ENCODE data around the gene SAPCD1.
A peak's percentile ranks its signal among the peaks of the same experiment; 100 is the strongest.

The SAPCD1 gene

DNA sequence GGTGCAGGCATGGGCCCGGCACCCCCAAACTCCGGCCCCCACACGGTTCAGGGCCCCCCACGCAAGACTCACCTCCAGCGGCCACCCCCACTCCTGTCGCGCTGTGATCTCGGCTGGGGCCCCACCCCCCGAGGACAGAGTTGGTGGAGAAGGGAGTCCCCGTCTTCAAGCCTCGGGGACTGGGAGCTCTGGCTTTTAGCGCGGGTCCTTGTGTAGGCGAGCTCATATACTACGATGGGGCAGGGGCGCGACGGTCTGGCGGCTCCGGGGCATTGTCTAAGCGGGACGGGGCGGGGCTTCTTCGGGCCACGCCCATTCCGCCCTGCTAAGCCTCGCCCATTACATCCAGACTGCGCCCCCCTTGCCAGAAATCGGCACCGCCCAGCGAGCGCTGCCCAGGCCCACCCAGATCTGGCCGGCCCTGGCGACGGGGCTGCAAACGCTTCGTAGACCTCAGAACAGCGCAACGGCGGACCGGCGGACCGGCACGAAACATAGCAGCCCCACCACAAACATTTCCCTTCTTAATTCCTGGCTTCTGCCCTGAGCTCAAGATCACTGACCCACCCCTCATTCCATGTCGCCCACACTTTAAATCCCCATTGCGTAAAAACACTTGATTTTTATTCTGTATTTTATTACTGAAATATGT lies 32.4 kb upstream of the SAPCD1 start:
- no peak for DNase-seq

DNA sequence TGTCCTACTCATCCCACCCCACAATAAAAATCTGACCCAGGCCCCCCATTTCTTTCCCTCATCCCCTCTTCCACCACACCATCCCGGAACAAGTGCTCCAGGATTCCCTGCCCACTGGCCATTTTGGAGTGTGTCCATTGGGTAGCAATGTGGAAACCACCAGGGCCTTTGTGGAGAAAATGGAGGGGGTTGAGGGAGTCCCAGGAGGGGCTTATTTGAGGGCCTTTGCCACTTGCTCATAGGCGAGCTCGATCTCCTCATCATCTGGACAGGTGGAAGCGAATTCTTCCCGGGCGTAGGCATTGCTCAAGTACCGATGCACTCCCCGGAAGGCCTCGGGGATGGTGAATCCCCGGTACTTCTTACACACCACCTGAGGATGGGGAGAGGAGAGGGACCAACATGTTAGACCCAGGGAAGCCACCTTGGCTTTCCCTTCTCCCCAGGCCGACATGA lies 31.8 kb upstream of the SAPCD1 start:
- no peak for DNase-seq

DNA sequence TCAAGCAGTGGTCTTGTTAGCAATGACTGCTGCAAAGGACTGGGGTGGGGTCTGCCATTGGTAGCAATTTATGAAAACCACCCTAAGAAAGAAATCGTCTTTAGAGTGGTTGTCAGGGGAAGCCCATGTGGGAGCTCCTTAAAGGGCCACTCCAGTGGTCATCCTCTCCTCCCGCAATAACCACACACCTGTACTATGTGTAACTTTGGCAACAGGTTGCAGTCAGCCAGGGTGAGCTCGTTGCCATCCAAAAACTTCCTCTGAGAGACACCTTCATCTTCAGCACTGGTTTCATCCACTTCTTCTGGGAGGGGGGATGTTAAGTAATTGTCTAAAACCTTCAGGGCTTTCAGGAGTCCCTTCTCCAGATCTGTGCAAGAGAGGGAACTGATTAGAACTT lies 30.4 kb upstream of the SAPCD1 start:
- no peak for DNase-seq

DNA sequence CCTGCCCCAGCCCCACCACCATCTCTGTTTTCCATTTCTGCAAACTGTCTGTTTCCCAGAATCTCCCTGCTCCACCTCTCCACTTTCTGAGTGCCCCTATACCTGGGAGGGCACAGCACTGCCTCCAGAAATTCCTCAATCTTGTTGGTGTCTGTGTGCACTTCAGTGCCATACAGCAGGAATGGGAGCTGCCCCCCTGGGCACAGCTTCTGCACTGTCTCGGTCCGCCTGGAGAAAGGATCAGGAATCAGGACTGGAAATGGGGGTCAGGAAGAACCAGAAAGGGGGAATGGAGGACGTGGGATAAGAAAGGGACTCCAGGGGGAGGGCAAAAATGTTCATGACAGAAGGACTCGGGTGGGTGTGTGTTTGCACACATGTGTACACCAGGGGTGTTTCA lies 28.7 kb upstream of the SAPCD1 start:
- no peak for DNase-seq

DNA sequence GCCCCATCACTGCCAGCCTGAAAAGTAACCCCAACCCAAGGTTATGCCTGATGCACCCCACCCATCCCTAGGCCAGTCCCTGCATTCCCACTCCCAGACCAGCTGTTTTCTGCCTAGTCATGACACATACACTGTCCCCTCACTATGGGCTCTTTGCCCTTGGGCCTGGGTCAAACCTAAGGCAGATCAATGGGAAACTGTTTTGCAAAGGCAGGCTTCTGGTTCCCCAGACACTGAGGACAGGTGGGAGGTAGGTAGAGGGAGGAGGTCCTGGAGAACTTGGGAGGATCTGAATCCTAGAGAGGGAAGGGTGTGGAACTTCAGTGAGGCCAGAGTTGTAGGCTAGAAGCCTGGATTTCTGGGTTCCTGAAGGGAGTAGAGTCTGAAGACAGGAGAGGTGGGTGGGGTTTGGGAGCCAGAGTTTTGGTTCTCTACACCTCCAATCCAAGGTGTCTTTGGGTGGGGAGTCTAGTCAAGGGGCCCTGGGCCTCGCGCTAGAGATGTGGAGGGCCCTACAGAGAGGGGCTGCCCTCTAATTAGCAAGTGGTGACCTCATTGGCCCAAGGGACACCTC lies 28.1 kb upstream of the SAPCD1 start:
- DNase-seq = no peak

DNA sequence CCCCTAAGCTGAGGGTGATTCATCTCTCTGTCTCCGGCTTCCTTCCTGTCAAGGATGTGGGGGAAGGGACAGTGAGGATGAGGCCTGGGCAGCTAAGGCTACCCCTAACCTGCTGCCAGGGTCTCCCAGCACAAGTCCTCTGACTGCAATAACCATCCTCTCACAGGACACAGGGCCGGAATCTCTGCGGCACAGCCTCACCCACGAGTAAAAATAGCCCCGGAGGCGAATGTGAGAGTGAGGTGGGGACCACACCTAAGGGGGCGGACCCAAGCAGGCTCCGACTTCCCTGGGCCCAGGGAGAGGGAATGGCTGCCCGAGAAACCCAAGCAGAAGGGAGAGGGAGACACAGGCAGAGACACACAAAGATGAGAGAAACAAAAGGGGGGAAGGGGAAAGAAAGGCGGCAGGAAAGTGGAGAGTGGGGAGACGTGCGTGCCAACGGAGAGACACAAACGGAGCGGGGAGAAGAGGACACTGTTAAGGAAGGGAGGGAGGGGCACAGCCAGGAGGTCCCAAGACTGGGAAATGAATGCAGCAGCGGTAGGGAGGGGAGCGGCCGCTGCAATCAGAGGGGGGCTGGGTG lies 27.5 kb upstream of the SAPCD1 start:
- DNase-seq = no peak

DNA sequence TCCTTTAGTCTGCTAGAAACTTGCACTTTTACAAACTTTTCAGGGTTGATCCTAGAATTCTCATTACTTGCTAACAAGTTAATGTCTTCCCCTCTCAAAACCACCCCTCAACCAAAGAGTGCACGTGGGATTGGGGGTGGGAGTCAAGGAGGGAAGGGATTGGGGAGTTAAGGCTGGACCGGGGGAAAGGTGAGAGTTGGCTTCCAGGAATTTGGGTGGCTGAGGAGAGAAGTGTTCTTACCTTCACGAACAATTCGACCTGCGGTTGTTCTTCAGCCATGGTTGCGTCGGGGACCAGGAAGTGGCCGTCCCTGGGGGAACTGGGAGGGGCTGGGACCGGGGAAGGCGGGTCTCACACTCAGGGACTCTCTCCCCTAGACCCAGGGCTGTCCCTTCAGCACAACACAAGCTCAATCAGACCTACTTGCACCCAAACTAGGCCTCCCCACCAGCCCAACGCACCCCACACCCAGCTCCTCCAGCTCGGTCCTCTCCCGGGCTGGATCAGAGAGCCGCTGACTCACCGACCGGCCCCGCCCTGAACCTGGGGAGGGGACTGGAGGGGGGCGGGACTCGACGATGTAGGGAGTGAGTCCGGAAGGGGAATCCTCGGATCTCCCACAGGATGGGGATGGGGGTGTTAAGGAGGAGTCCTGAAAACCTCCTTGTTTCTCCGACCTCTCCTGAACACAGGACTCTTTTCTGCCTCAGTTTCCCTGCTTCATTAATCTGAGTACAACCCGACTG lies 26.3 kb upstream of the SAPCD1 start, which contains the start of gene CLIC1:
Gene CLIC1, minus strand, starts transcription at position 510 of the 747 bp plus-strand sequence. Its CDS starts 230 bp downstream, at position 280.
- no peak for DNase-seq

DNA sequence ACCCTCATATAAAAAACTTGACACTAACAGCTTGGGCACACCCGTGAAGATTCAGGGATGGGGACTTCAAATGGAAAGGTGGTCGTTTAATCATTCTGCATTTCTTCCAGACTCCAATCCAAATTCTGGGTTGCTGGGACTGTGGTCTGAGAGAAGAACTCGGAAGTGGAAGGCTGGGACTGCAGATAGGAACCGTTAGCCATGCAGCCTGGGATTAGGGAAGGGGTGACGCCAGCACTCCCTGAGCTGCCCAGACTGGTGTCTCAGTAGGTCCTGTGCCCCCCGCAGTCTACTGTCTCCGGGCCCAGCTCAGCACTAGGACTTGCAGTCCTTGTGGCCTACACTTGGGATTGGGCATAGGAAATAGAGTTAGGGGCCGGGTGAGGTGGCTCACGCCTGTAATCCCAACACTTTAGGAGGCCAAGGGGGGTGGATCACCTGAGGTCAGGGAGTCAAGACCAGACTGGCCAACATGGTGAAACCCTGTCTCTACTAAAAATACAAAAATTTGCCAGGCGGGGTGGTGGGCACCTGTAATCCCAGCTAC lies 25.6 kb upstream of the SAPCD1 start:
- no peak for DNase-seq

DNA sequence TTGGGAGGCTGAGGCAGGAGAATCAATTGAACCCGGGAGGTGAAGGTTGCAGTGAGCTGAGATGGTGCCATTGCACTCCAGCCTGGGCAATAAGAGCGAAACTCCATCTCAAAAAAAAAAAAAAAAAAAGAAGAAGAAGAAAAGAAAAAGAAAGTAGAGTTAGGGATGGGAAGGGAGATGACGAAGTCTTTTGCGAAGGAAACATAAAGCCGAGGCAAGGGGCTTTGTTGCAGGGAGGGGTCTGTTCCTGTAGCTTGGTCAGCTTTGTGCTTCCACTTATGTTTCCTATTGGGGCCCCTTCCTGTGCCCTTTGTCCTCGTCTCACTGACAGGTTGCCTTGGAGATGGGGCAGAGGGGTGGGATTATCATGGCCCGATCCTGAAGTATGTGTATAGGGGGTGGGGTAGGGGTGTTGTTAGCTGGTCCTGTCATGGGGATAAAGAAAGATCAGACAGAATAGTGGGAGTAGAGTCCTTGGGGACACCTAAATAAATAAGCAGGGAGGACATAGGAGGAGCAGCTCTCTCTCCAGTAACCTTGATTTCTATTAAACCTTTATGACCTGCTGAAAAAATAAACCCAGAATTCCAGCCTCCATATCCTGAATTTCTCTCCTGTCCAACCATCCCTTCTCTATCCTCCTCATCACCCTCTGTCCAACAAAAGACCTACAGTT lies 25.0 kb upstream of the SAPCD1 start:
- DNase-seq = peak; percentile 7

DNA sequence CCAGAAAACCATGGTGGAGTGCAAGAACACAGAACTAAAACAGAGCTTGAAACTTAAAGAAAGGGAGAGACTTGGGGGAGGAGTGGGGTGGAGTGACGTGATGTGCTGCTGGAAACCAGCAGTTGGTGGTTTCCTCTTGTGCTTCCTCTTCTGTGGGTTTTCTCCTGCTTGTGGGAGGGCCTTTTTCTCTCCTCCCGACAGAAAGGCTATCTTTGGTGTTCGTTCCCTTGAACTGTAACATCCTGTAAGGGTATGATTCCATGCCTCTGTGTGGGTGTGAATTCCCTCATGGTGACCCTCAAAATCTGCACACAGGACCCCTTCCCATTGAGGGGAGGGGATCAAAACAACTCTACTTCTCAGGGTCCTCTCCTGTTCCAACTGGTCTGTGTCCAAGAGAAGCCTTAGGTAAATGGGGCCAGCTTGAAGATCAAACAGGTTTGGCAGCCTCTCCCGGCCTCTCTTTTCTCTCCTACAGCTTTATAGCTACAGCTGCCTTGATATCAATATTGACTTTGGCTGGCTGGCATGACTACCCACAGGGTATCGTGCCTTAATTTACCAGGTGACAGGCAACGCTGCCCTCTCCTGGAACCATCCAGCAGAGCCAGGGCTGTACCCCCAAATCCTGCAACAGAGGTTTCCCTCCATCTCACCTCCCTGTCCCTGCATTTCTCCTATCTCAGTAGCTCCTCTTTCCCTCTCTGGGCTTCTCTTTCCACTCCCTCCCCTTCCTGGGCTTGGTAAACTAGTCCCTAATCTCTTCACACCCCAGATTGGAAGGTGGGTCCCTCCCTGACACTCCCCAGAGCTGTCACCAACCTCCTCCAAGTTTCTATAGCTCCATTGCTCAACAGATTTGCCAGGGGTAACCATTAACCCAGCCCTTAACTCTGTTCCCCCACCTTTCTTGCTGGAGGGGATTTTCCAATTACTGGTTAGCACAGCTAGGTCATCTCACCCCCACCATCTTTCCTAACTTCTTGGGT lies 24.2 kb upstream of the SAPCD1 start:
- peak; percentile 80 for DNase-seq

DNA sequence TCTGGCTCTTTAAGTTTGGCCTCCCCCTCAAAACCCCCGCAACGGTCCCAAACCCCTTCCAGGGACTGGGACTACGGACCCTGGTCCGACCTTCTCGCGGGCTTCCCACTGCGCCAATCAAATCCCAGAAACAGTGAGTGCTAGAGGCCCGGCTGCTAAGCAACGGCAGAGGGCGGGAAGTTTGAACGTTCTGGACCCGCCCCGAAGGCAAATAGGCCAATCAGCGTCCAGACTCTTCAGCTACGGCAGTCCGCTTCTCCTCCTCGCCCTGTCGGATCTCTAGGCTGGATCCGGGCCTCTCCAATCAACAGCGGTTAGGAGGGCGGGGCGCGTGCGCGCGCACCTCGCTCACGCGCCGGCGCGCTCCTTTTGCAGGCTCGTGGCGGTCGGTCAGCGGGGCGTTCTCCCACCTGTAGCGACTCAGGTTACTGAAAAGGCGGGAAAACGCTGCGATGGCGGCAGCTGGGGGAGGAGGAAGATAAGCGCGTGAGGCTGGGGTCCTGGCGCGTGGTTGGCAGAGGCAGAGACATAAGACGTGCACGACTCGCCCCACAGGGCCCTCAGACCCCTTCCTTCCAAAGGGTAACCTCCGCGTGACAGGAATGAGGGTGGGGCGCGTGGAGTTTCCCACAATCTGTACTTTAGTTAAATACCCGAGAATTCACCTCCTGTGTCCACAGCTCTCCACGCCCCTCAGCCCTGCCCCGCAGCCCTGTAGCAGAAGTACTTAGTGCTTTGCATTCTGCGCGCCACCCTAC lies 22.6 kb upstream of the SAPCD1 start, which contains the start of gene MSH5:
Gene MSH5, plus strand, starts transcription at position 367 of the 758 bp plus-strand sequence. CDS start 462 bp downstream, outside the sequence.
- peak; percentile 96 for DNase-seq

DNA sequence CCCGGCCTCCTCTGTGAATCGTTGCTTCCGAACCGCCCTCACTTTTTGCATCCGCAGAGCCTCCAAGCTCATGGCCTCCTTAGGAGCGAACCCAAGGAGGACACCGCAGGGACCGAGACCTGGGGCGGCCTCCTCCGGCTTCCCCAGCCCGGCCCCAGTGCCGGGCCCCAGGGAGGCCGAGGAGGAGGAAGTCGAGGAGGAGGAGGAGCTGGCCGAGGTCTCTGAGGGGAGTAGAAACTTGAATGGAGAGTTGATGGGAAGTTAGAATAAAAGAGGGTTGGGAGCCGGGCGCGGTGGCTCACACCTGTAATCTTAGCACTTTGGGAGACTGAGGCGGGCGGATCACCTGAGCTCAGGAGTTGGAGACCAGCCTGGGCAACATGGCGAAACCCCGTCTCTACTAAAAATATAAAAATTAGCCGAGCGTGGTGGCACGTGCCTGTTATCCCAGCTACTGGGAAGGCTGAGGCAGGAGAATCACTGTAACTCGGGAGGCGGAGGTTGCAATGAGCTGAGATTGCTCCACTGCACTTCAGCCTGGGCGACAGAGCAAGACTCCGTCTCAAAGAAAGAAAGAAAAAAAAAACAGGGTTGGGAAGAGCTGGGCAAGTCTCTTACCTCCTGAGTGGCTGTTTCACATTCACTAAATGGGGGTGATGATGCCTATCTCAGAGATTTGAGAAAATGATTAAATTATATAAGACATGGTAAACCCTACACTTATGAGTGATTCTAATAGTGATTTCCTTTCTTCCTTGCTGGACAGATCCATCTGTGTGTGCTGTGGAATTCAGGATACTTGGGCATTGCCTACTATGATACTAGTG lies 21.8 kb upstream of the SAPCD1 start:
- DNase-seq = no peak

DNA sequence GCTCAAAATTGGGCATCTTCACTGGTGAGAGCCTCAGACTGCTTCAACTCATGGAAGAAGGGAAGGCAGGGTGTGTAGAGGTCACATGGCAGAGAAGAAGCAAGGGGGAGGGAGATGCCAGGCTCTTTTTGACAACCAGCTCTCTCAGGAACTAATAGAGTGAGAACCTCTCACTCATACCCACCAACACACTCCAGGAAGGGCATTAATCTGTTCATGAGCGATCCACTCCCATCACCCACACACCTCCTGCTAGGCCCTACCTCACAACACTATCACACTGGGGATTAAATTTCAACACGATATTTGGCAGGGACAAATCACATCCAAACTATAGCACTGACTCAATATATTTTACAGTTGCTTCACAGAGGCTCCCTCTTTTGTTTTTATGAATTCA lies 20.6 kb upstream of the SAPCD1 start:
- no peak for DNase-seq

DNA sequence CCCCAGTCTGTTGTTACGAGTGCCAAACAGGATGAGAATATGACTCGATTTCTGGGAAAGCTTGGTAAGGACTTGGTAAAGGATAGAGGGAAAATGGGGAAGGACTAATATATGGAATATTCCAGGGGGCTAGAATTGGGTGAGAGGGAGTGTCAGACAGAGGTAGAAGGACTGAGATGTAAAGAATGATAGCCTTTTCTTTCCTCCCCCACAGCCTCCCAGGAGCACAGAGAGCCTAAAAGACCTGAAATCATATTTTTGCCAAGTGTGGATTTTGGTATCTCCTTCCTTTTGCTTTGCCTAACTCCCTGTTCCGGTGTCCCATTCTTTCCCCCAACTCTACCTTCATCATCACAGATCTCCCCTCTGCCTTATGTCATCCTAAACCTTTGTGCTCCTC lies 19.6 kb upstream of the SAPCD1 start:
- no peak for DNase-seq

DNA sequence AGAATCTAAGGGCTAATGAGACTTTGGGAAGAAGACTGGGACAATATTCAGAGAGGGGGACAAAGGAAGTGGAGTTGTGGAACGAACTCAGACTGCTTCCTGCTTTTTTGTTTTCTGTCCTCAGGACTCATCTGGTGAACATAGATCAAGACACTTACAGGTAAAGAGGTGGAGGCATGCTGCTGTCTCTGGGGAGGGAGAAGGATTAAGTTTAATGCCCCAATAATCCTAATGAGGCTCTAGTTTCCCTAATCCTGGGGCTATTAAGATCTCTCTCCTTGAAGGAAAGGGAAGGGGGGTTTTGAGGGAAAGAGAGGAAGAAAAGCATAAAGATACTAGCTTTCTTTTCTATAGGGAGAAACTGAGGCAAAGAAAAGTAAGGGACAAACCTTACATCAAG lies 18.0 kb upstream of the SAPCD1 start:
- DNase-seq = no peak

DNA sequence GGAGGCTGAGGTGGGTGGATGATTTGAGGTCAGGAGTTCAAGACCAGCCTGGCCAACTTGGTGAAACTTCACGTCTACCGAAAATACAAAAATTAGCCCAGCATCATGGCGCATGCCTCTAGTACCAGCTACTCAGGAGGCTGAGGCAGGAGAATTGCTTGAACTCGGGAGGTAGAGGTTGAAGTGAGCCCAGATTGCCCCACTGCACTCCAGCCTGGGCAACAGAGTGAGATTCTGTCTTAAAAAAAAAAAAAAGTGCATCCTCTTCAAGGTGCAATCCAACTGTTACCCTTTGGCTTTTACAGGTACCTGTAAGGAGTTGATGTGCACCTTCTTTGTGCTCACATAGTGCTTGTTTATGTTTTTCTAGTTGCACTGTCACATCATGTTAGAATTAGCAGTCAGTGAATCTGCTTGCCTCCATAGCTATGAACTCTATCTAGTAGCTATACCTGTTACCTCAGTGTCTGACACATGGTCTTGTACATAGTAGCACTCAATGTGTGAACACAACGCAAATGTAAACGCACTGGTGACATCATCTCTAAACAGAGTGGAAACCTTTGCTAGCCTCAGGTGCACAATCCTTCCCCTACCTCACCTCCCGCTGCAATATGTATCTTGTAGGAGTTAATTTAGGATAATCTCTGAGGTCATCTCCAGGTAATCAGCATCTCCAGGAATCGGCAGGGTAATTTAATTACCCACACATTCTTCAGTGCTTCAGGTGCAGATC lies 13.0 kb upstream of the SAPCD1 start:
- no peak for DNase-seq

DNA sequence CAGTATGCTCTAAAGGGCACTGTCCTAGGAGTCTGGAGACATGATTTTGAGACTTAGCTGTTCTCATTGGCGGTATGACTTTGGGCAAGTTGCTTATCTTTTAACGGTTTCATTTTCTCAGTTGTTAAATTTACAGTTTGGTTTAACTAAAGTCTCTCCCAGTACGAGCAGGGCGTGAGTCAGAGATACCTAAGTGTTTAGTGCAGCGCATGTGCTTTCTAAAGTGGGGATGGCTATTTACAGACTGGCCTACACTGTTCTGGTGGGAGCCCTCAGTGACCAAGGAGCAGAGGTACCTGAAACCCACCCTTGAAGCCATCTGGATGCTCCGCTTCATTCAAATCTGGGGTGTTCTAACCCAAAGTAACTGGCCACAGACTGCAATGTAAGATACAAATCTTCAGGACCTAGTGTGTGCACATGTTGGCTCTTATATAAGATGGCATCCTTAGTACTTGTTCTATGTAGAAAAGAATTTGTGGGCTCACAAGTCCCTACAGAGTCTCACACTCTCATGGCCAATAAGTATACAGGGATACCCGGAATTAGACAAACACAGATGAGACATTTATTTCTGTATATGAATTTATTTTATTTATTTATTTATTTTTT lies 11.9 kb upstream of the SAPCD1 start:
- no peak for DNase-seq

DNA sequence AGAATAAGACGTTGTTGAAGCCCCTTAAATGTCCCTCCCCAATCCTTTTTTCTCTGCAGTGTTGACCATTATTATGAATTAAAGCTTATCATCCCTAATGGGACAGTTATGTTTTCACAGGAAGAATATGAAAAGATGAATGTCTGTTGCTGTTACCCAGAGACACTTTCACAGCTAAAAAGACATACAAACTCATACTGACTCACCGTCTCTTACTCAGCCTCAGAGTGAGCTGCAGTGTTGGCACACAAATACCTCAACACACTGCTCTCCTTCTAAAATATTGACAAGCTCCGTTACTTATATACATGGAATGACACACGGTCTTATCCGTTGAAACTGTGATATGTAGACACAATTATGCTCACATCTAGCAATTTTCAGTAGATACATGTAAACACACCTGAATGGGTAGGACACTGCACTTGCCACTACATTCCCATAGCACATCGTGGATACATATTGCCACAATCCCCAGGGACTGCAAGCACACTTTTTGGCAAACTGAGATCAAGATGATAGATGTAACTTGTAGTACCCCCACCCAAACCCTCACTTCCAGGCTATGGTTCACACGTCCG lies 9.6 kb upstream of the SAPCD1 start:
- DNase-seq = no peak
